ENCODE results near the gene VGLL3.

DNA sequence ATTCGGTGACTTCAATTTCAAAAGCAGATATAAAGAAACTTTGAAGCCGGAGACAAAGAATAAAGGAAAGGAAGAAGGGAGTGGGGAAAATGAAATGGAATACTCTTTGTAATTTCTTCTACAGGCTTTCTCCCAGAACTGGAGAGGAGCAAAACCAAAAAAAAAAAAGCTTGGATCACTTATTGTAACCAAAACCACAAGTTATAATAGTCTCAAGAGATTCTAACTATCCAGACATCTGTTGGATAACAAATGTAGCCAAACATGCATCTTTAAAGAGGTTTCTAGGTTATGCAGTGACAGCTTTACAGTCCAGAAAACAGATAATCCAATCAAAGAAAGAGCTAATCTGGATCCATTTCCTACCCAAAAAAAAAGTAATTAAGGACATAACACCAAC is 36.2 kb downstream of the VGLL3 start:
- TF ChIP-seq, protein P1, sequence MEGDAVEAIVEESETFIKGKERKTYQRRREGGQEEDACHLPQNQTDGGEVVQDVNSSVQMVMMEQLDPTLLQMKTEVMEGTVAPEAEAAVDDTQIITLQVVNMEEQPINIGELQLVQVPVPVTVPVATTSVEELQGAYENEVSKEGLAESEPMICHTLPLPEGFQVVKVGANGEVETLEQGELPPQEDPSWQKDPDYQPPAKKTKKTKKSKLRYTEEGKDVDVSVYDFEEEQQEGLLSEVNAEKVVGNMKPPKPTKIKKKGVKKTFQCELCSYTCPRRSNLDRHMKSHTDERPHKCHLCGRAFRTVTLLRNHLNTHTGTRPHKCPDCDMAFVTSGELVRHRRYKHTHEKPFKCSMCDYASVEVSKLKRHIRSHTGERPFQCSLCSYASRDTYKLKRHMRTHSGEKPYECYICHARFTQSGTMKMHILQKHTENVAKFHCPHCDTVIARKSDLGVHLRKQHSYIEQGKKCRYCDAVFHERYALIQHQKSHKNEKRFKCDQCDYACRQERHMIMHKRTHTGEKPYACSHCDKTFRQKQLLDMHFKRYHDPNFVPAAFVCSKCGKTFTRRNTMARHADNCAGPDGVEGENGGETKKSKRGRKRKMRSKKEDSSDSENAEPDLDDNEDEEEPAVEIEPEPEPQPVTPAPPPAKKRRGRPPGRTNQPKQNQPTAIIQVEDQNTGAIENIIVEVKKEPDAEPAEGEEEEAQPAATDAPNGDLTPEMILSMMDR (IDR thresholded peaks at IDR 0.05): no peak
- no peak for TF ChIP-seq POLR2A (IDR thresholded peaks at IDR 0.05)
